GM12865 (cell line): ENCODE results near the gene WNT9A.

ENCODE experiments used
- DNase-seq: peaks from one replicate; pipeline ENCODE4 v3.0.0; 2010; ENCODE audit warnings: low read depth
- H3K4me3 ChIP-seq: 2 replicates; pipeline ENCODE4 v1.5.1; 2011; ENCODE audit warnings: mild to moderate bottlenecking, low read depth, low read length, control low read depth
- CTCF ChIP-seq: IDR thresholded peaks from 2 replicates; pipeline ENCODE4 v1.5.1; 2011; ENCODE audit warnings: low read length, control low read depth, low read depth, inconsistent platforms; ENCODE audit not compliant: insufficient read depth; ENCODE audit errors: missing control alignments

The WNT9A gene

GRCh38 chr1:227934476-227935313, 13.0 kb downstream of the WNT9A start:
- TF ChIP-seq CTCF, result no peak
- H3K4me3 ChIP-seq, result no peak overlapping the region
- DNase-seq, result no peak

- TF ChIP-seq CTCF, result no peak
- H3K4me3 ChIP-seq, result no peak overlapping the region
- no peak for DNase-seq
Measured at GRCh38 chr1:227929751-227930472, 17.8 kb downstream of the WNT9A start.

DNA sequence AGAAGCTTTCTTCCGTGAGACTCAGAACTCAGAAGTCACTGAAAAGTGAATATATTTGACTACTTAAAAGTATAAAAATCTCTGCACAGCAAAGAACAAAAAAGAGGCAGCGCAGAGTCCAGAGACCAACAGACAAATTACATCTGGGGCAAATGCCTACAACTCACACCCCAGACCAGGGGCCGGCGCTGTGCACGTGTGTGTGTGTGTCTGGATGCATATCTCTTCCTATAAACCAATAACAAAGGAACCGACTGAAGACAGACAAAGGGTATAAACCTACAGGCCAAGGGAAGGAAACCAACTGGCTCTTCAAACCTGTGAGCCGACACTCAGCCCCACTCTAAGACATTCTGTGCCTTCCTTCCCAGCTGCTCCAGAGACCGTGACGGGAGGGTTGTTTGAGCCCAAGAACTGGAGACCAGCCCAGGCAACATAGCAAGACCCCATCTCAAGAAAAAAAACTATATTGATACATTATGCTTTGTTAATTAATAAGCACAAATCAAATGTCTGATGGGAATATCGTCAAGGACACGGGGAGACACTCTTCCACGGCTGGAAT, 18.8 kb downstream of the WNT9A start:
- TF ChIP-seq CTCF, result no peak
- DNase-seq, result no peak
- no peak overlapping the region for H3K4me3 ChIP-seq

DNA sequence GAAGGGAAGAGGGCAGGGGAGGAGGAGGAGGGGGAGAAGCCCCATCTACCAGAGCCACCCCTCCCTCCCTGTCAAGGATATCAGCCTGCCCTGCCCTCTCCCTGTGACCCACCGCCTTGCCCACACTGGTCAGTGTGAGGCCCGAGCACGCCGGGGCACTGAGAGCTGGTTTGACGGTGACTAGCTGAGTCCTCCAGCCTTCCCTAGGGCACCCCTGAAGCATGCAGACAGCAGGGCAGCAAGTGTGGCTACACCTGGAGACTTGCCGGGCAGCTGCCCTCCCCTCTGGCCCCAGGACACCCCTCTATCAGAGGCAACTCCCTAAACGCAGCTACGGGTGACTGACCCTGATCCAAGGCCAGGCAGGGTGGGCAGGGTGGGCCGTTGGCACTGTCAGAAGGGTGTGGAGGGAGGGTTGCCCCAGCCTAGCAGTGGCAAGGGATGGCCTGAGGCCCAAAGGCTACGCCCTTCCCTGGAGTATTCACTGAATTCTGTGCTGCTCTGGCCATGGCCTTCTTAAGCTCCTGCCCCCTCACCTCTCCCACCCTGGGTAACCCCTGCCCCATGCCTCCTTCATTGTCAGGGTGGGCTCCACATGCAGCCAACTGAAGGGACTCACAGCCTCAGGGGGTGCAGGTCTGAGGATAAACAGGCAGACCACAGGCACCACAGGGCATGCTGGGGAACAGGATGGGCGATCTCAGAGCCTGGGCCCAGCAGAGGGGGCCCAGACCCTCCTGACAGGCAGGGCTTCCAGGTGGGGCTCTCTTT, 19.6 kb downstream of the WNT9A start:
- no peak for TF ChIP-seq CTCF
- no peak for DNase-seq
- no peak overlapping the region for H3K4me3 ChIP-seq

GRCh38 chr1:227926896-227927885, 20.5 kb downstream of the WNT9A start:
- H3K4me3 ChIP-seq, result no peak overlapping the region
- DNase-seq, result no peak
- no peak for TF ChIP-seq CTCF

DNA sequence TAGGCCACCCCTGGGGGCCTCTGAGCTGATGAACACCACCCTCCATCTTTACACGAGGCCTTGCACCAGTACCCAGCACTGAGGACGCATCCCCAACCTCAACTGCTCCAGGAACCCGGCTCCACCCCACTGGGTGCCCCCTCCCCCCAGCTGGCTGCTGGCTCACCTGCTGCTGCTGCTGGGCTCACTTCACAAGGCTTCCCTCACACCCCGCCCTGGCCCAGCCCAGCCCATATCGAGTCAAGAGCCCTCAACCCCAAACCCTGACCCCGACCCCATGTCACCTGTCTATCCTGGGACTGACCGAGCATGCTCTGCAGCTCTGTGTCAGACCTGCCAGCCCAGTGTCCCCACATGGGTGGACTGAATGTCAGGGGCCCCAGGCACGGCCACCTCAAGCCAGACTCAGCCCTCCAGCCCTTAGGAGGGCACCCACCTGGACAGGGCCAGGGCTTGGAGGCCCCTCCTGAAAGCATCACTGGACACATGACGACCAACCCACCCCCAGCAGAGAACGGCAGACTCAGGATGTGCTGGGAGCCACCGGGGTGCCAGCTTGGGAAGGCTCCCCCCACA, 21.4 kb downstream of the WNT9A start:
- DNase-seq, result no peak
- TF ChIP-seq CTCF, result no peak
- no peak overlapping the region for H3K4me3 ChIP-seq
